ENCODE measurements around the gene HS6ST1.

DNA sequence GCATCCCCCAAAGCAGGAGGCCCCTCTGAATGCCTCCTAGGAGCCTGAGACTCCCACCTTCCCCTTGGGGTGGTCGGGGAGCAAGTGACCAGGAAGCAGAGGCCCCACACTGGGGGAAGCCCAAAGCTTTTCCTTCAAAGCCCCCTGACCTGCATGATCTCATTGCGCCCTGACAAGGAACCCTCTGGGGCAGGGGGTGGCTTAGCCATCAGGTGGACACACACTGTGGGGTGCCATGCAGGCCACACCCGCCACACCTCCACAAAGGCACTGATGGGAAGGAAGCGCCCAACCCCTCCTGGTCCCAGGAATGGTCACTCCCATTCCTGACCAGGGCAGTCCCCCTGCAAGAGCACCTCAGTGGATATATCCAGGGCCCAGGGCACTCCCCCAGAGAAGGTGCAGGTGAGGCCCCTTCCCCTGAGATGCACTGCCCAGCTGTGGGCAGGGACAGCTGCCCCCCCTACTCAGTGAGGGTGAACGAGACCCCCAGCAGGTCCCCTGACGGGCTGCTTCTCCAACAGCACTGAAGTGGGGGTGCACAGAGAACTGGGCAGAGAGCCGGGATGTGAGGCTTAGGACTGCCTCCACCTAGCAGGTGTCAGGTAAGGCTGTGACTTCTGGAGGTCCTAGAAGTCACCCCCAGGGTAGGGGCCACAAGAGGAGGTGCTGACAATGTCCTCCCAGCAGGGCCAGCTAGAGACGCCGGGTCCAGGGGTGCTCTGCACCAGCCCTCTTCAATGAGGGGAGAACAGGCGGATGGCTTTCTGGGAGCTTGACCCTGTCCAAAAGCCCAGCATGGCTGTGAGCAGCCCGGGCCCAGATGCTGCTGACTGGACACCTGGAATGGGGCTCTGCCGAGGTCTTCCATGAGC is 31.5 kb downstream of the HS6ST1 start:
- TF ChIP-seq, protein P1, sequence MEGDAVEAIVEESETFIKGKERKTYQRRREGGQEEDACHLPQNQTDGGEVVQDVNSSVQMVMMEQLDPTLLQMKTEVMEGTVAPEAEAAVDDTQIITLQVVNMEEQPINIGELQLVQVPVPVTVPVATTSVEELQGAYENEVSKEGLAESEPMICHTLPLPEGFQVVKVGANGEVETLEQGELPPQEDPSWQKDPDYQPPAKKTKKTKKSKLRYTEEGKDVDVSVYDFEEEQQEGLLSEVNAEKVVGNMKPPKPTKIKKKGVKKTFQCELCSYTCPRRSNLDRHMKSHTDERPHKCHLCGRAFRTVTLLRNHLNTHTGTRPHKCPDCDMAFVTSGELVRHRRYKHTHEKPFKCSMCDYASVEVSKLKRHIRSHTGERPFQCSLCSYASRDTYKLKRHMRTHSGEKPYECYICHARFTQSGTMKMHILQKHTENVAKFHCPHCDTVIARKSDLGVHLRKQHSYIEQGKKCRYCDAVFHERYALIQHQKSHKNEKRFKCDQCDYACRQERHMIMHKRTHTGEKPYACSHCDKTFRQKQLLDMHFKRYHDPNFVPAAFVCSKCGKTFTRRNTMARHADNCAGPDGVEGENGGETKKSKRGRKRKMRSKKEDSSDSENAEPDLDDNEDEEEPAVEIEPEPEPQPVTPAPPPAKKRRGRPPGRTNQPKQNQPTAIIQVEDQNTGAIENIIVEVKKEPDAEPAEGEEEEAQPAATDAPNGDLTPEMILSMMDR (IDR thresholded peaks at IDR 0.05): no peak
- no peak for TF ChIP-seq EZH2phosphoT487 (IDR thresholded peaks at IDR 0.05)

Measured in neural progenitor cell (in vitro differentiated cells).